GM12891 (cell line): ENCODE results near the gene SLC35G3.
"Not testable (repeated sequence)": the region's sequence is repeated elsewhere in the genome, so short reads cannot be mapped to it uniquely, and the experiment has no call there.

ENCODE experiments used
- DNase-seq: peaks from one replicate; pipeline ENCODE4 v3.0.0; 2011; ENCODE audit warnings: low spot score; ENCODE audit not compliant: insufficient read length
- FAIRE-seq: peaks from 2 replicates; lab custom pipeline; 2011; peaks lifted over from hg19 to GRCh38; lab: Jason Lieb, UNC
- PAX5 ChIP-seq: IDR thresholded peaks from 2 replicates; pipeline ENCODE4 v1.6.1; 2011; ENCODE audit warnings: low read length, moderate library complexity, mild to moderate bottlenecking; ENCODE audit not compliant: insufficient read depth, severe bottlenecking
- POLR2A ChIP-seq: IDR thresholded peaks from 2 replicates; pipeline ENCODE4 v1.6.1; 2011; ENCODE audit warnings: low read depth, low read length, control low read depth
- POLR2AphosphoS5 ChIP-seq: IDR thresholded peaks from 2 replicates; pipeline ENCODE4 v1.6.1; 2011; ENCODE audit warnings: low read depth, low read length, control low read depth
- POU2F2 ChIP-seq: IDR thresholded peaks from 2 replicates; pipeline ENCODE4 v1.6.1; 2011; ENCODE audit warnings: low read depth, mild to moderate bottlenecking, control low read depth, low read length, moderate library complexity
- SPI1 ChIP-seq: IDR thresholded peaks from 2 replicates; pipeline ENCODE4 v1.6.1; 2011; ENCODE audit warnings: low read depth, low read length, control low read depth
- TAF1 ChIP-seq: IDR thresholded peaks from 2 replicates; pipeline ENCODE4 v1.6.1; 2011; ENCODE audit warnings: low read depth, low read length, control low read depth

Gene SLC35G3

DNA sequence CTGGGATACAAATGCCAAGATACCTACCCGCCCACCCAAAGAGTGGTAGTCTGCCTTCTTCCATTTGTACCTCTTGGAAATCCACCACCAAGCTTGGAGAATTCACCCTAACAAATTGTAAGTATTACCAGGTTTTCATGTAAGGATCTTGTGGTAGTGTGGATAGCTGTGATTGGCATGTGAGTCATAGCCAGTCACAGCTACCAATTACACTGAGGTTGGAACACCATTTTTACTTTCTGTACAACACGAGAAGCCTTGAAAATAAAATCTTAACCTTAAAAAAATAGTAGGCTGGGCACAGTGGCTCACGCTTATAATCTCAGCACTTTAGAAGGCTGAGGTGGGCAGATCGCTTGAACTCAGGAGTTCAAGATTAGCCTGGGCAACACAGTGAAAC lies 18.5 kb upstream of the SLC35G3 start:
- DNase-seq, result no peak
- no peak for TF ChIP-seq SPI1
- TF ChIP-seq TAF1, result no peak
- no peak for TF ChIP-seq PAX5
- TF ChIP-seq POU2F2, result no peak
- no peak for TF ChIP-seq POLR2A
- TF ChIP-seq POLR2AphosphoS5, result no peak
- FAIRE-seq, result no peak

DNA sequence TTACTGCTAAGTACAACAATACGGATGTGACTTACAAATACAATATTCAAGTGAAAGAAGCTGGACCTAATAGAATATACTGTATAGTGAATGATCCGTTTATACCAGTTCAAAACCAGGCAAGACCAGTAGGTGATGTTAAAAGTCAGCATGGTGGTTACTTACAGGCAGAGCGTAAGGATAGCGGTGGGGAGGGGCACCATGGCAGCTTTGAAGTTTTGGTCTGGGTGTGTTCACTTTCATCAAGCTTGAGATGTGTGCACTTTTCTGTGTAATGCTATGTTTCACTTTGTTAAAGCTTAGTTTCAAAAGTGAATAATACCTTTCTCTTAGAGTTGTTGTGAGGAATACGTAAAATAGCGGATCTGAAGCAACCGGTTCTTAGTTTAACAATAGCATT lies 16.5 kb upstream of the SLC35G3 start:
- TF ChIP-seq POLR2AphosphoS5 (no peak), SPI1 (no peak), PAX5 (no peak), POU2F2 (no peak), TAF1 (no peak), POLR2A (no peak)
- FAIRE-seq, result no peak
- DNase-seq, result no peak

DNA sequence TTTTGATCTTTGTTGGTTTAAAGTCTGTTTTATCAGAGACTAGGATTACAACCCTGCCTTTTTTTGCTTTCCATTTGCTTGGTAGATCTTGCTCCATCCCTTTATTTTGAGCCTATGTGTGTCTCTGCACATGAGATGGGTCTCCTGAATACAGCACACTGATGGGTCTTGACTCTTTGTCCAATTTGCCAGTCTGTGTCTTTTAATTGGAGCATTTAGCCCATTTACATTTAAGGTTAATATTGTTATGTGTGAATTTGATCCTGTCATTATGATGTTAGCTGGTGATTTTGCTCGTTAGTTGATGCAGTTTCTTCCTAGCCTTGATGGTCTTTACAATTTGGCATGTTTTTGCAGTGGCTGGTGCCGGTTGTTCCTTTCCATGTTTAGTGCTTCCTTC lies 8.4 kb upstream of the SLC35G3 start:
- not testable (repeated sequence) for FAIRE-seq, DNase-seq

DNA sequence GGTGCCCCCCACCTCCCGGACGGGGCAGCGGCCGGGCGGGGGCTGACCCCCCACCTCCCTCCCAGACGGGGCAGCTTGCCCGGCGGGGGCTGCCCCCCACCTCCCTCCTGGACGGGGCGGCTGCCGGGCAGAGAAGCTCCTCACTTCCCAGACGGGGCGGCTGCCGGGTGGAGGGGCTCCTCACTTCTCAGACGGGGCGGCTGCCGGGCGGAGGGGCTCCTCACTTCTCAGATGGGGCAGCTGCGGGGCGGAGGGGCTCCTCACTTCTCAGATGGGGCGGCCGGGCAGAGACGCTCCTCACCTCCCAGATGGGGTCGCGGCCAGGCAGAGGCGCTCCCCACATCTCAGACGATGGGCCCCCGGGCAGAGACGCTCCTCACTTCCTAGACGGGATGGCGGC lies 869 bp upstream of the SLC35G3 start:
- DNase-seq, FAIRE-seq: not testable (repeated sequence)

DNA sequence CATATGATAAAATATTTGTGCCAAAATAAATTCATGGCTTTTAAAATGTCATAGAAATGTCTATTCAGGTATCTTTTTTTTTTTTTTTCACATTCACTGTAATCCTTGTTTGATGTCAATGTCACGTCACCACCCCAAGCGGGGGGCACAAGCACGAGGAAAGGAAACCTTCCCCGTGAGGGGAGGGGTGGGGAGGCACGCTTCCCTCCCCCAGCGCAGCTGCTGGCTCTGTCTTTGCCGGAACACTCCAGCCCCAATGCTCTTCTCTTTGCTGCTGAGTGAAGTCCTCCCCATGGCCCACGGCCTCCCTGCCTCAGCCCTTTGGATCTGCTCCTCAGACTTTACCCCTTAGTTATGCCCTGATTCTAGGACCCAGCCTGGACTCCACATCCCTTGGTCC lies 1.5 kb downstream of the SLC35G3 start:
- DNase-seq (no peak), FAIRE-seq (peak; percentile 66)
- TF ChIP-seq PAX5, result no peak

DNA sequence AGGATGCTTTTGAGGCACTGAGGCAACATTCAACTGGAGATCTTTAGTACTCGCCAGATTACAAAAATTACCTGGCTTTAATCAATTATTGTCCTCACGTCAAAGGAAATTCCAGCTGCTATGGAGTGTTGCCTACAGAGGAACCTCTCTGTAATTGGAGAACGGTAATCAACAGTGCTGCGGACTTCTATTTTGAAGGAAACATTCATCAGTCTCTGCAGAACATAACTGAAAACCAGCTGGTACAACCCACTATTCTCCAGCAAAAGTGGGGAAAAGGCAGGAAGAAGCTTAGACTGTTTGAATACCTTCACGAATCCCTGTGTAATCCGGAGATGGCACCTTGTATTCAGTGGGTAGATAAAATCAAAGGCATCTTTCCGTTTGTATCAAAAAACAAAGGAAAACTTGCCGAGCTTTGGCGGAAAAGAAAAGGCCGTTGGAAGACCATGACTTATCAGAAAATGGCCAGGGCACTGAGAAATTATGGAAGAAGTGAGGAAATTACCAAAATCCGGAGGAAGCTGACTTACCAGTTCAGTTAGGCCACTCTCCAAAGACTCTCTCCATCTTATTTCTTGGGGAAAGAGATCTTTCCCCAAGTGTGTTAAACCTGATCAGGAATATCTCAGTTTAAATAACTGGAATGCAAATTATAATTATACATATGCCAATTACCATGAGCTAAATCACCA lies 3.0 kb downstream of the SLC35G3 start:
- TF ChIP-seq POLR2A (no peak), SPI1 (no peak), POLR2AphosphoS5 (no peak), PAX5 (no peak), TAF1 (no peak), POU2F2 (no peak)
- FAIRE-seq, result no peak
- no peak for DNase-seq

DNA sequence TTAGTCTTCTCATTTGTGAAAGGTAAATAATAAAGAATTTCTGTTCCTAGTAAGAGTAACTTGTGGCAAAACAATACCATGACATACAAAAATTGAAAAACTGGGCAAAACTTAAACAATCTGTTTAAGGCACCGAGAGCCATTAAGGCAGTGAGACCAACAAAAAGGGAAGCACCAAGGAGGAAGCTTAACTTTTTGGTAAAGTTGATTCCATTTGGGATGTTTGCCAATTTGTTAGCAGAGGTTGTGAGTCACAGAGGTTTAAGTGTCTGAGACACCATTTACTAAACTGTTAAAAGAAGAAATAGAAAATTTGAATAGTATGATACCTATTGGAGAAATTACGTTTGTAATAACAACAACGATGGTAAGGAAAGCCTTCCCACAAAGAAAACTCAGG lies 4.9 kb downstream of the SLC35G3 start:
- FAIRE-seq (no peak), DNase-seq (no peak)
- TF ChIP-seq TAF1, result no peak
- TF ChIP-seq POLR2AphosphoS5, result no peak
- no peak for TF ChIP-seq PAX5
- no peak for TF ChIP-seq POLR2A
- no peak for TF ChIP-seq SPI1
- TF ChIP-seq POU2F2, result no peak

DNA sequence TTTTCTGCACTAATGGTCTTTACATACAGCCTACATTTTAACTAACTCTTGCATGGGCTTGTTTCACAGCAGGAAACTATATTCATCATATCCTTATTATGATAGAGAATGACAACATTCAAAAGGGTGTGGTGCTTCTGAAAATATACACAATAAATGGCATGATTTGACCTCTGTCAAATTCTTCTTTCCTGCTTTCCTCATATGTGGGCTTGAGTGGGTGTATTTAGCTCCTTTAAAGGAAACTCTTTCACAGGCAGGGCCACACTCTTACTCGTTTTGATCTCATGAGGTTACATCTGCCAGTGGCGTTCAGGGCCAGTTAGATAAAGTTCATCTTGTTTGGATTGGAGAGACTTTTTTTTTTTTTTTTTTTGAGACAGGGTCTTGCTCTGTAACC lies 6.1 kb downstream of the SLC35G3 start:
- TF ChIP-seq POLR2A (no peak), TAF1 (no peak), PAX5 (no peak), SPI1 (no peak), POU2F2 (no peak), POLR2AphosphoS5 (no peak)
- no peak for FAIRE-seq
- DNase-seq, result no peak

DNA sequence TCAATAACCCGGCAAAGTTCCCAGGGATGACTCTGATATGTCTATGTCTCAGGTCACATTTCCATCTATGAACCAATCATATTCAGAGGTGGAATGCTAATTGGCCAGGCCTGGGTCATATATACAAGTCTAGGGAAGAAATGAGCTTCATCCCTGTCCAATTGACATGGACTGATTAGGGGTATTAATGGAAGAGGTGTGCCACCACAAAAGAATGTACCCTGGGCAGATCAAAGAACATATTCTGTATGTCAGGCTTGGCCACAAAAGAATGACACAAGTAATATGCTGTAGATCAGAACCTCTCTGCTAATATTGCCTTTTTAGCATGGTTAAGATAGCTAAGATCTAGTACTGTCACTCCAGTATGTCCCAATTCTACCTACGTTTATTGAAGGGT lies 6.7 kb downstream of the SLC35G3 start:
- TF ChIP-seq POLR2AphosphoS5, result no peak
- no peak for TF ChIP-seq SPI1
- TF ChIP-seq POLR2A, result no peak
- TF ChIP-seq POU2F2, result no peak
- TF ChIP-seq PAX5, result no peak
- TF ChIP-seq TAF1, result no peak

DNA sequence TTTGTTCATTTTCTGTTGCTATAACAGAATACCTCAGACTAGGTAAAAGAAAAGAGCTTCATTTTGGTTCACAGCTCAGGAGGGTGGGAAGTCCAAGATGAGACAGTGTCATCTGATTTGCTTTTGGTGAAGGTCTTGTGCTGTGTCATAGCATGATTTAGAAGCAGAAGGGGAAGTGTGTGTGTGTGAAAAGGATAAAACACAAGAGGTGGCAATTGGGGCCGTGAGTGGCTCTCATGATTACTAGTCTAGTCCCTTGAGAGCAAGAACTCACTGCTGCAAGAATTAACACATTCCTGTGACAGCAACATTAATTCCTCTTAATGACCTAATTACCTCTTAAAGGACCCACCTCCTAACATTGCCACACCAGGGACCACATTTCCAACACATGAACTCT lies 8.3 kb downstream of the SLC35G3 start:
- DNase-seq (no peak), FAIRE-seq (peak; percentile 9)
- peak; percentile 74 for TF ChIP-seq SPI1
- TF ChIP-seq POLR2A, result no peak

More for the DNA sequence above, 6.7 kb downstream of the SLC35G3 start:
- FAIRE-seq (no peak), DNase-seq (no peak)

DNA sequence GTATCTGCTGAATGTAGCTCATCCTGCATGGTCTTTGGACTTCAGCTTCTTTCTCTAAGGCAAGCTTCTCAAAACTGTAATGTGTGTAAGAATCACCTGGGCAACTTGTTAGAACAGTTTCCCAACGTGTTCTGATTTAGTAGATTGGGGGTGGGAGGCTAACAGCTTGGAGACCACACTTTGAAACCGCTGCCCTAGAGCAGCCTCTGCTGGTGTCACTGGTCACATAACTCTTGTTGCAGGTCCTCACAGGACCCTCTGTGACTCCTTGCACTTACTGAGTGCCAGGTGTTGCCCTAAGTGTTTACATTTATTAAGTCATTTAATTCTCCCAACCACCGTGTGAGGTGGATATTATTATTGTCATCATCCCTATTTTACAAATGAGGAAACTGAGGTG lies 9.9 kb downstream of the SLC35G3 start:
- no peak for TF ChIP-seq PAX5
- no peak for TF ChIP-seq POU2F2
- TF ChIP-seq TAF1, result no peak
- no peak for TF ChIP-seq SPI1
- TF ChIP-seq POLR2A, result no peak
- TF ChIP-seq POLR2AphosphoS5, result no peak
- FAIRE-seq (no peak), DNase-seq (no peak)
